OCI-LY7 (cell line): ENCODE results near the gene GNG13. TPM values are rescaled to one million over a fixed set of nuclear protein-coding genes. Genes with fewer than 3 reads are reported as not detected.
"Not testable (repeated sequence)": the region's sequence is repeated elsewhere in the genome, so short reads cannot be mapped to it uniquely, and the experiment has no call there.

Experiments
- BruUV-seq: library from RNA; stranded (reverse); fragments of 400-500 nt; replicated peaks from 2 replicates; lab custom pipeline; 2021; lab: Mats Ljungman, UMichigan
- CTCF ChIA-PET: fragments of 300-600 bp; sonication (Branson Sonifier 250); formaldehyde crosslinking; loops from one replicate; lab custom pipeline; 2022; ENCODE audit warnings: antibody characterized with exemption; ENCODE audit not compliant: unreplicated experiment; lab: Charles Lee
- POLR2A ChIA-PET: fragments of 300-600 bp; sonication (Branson Sonifier 250); formaldehyde crosslinking; loops from one replicate; lab custom pipeline; 2022; ENCODE audit warnings: antibody characterized with exemption; lab: Charles Lee
- DNase-seq: peaks from one replicate; pipeline ENCODE4 v3.0.0-alpha.2; 2015; ENCODE audit warnings: low spot score
- H2AFZ ChIP-seq: fragments of 200-600 bp; sonication (generic), shearing (Covaris generic); 2 replicates; pipeline ENCODE4 v1.6.1; 2014; ENCODE audit warnings: mild to moderate bottlenecking, antibody characterized with exemption, low read length, moderate library complexity
- H3K27ac ChIP-seq: fragments of 200-600 bp; sonication (generic); 2 replicates; pipeline ENCODE4 v1.5.1; 2014; ENCODE audit warnings: mixed run types, low read depth, mild to moderate bottlenecking, moderate library complexity, low read length, inconsistent platforms; ENCODE audit not compliant: poor library complexity, severe bottlenecking
- H3K36me3 ChIP-seq: fragments of 200-600 bp; sonication (generic); 2 replicates; pipeline ENCODE4 v1.6.1; 2014; ENCODE audit warnings: mild to moderate bottlenecking, antibody characterized with exemption, low read length, moderate library complexity, mixed read lengths; ENCODE audit not compliant: insufficient read depth
- H3K4me1 ChIP-seq: fragments of 200-600 bp; sonication (generic); 2 replicates; pipeline ENCODE4 v1.5.1; 2014; ENCODE audit warnings: mild to moderate bottlenecking, low read length; ENCODE audit not compliant: insufficient read depth, poor library complexity, severe bottlenecking
- H3K4me2 ChIP-seq: fragments of 200-600 bp; sonication (generic); 2 replicates; pipeline ENCODE4 v1.6.1; 2014; ENCODE audit warnings: mild to moderate bottlenecking, low read length
- H3K4me3 ChIP-seq: fragments of 200-600 bp; sonication (generic); 2 replicates; pipeline ENCODE4 v1.5.1; 2014; ENCODE audit warnings: mild to moderate bottlenecking, low read depth, low read length; ENCODE audit not compliant: poor library complexity, severe bottlenecking
- H3K79me2 ChIP-seq: fragments of 200-600 bp; sonication (generic); 2 replicates; pipeline ENCODE4 v1.6.1; 2016; ENCODE audit warnings: low read depth, mild to moderate bottlenecking, low read length, moderate library complexity, mixed read lengths; ENCODE audit not compliant: insufficient read depth
- H3K9me2 ChIP-seq: fragments of 200-600 bp; sonication (generic); 2 replicates; pipeline ENCODE4 v1.6.1; 2016; ENCODE audit warnings: mild to moderate bottlenecking, low read length, mixed read lengths; ENCODE audit not compliant: insufficient read depth
- H3K9me3 ChIP-seq: fragments of 200-600 bp; sonication (generic); 2 replicates; pipeline ENCODE4 v1.6.1; 2014; ENCODE audit warnings: mild to moderate bottlenecking, mixed run types, low read length, mixed read lengths
- H4K20me1 ChIP-seq: fragments of 200-600 bp; sonication (generic); 2 replicates; pipeline ENCODE4 v1.6.1; 2014; ENCODE audit warnings: mild to moderate bottlenecking, antibody characterized with exemption, low read length, moderate library complexity, mixed read lengths; ENCODE audit not compliant: insufficient read depth
- EZH2phosphoT487 ChIP-seq: fragments of 200-600 bp; sonication (generic); IDR thresholded peaks from 2 replicates; pipeline ENCODE4 v1.6.1; 2018; ENCODE audit warnings: low read depth, borderline replicate concordance, mild to moderate bottlenecking, mixed run types, antibody characterized with exemption, low read length, moderate library complexity, mixed read lengths
- intact Hi-C: fragments of 100-400 bp; cut with micrococcal nuclease; formaldehyde crosslinking; loops from one replicate; pipeline ENCODE4 v1.10.0; 2022; ENCODE audit not compliant: unreplicated experiment
- total RNA-seq, 2 experiments: library from RNA; depleted of rRNA in 1 of 2; stranded (reverse); fragments of >200 nt in 1 of 2; shearing (Covaris generic) in 1 of 2; gene quantifications; 2 replicates each; pipeline ENCODE4 v1.2.3, GENCODE V29; 2014 to 2022
- TF ChIP-seq, protein P1 (sequence below): fragments of 200-600 bp; sonication (generic); conservative IDR thresholded peaks from 2 replicates; pipeline ENCODE4 v1.5.1; 2014; ENCODE audit warnings: mild to moderate bottlenecking, antibody characterized with exemption, low read length, moderate library complexity, mixed read lengths

The GNG13 gene
- total RNA-seq, 2 experiments from 2014 or later, result not detected

DNA sequence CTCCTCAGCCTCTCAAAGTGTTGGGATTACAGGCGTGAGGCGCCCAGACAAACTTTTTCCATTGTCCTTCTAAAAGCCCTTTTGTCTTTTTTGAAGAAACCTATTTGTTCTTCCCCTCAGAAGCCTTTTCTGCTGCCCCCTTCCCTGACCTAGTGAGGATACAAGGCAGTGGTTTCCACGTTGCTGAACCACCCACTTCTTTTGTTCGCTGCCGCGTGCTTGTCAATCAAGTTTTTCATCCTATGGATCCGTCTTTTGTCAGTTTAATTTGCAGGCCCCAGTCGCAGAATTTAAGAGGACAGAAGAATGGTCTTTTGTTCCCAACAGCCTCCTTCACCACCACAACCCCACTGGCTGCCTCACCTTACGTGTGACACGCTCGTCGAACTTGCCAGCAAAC, 20.2 kb upstream of the GNG13 start:
- intact Hi-C loops, result no loop called here
- Histone ChIP-seq H3K36me3 (no peaks in the 10 kb centered on the region), H3K9me3 (no peaks in the 10 kb centered on the region), H3K4me1 (no peaks in the 10 kb centered on the region), H3K4me3 (no peak overlapping the region), H3K9me2 (no peaks in the 10 kb centered on the region), H3K27ac (no peak overlapping the region), H4K20me1 (no peaks in the 10 kb centered on the region), H3K4me2 (no peak overlapping the region), H3K79me2 (no peaks in the 10 kb centered on the region), H2AFZ (no peak overlapping the region)
- CTCF ChIA-PET, result no interaction called here
- POLR2A ChIA-PET, result no interaction called here
- BruUV-seq, result no TSS peak
- TF ChIP-seq, protein P1, sequence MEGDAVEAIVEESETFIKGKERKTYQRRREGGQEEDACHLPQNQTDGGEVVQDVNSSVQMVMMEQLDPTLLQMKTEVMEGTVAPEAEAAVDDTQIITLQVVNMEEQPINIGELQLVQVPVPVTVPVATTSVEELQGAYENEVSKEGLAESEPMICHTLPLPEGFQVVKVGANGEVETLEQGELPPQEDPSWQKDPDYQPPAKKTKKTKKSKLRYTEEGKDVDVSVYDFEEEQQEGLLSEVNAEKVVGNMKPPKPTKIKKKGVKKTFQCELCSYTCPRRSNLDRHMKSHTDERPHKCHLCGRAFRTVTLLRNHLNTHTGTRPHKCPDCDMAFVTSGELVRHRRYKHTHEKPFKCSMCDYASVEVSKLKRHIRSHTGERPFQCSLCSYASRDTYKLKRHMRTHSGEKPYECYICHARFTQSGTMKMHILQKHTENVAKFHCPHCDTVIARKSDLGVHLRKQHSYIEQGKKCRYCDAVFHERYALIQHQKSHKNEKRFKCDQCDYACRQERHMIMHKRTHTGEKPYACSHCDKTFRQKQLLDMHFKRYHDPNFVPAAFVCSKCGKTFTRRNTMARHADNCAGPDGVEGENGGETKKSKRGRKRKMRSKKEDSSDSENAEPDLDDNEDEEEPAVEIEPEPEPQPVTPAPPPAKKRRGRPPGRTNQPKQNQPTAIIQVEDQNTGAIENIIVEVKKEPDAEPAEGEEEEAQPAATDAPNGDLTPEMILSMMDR, result no peak
- TF ChIP-seq EZH2phosphoT487, result no peak
- DNase-seq, result no peak

DNA sequence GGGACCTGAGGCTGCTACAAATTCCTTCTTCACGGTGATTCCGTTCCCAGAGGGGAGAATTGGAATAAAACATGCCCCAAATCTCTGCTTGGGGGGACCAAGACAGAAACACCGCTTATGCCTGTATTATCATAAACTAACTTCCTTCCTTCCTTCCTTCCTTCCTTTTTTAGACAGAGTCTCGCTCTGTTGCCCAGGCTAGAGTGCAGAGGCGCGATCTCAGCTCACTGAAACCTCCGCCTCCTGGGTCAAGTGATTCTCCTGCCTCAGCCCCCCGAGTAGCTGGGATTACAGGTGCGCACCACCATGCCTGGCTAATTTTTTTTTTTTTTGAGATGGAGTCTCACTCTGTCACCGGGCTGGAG, 19.5 kb upstream of the GNG13 start:
- BruUV-seq, H2AFZ ChIP-seq, POLR2A ChIA-PET, H3K79me2 ChIP-seq, H4K20me1 ChIP-seq, H3K9me3 ChIP-seq, H3K27ac ChIP-seq, H3K4me2 ChIP-seq, H3K9me2 ChIP-seq, CTCF ChIA-PET, H3K36me3 ChIP-seq, H3K4me3 ChIP-seq, DNase-seq, intact Hi-C loops, H3K4me1 ChIP-seq: not testable (repeated sequence)

DNA sequence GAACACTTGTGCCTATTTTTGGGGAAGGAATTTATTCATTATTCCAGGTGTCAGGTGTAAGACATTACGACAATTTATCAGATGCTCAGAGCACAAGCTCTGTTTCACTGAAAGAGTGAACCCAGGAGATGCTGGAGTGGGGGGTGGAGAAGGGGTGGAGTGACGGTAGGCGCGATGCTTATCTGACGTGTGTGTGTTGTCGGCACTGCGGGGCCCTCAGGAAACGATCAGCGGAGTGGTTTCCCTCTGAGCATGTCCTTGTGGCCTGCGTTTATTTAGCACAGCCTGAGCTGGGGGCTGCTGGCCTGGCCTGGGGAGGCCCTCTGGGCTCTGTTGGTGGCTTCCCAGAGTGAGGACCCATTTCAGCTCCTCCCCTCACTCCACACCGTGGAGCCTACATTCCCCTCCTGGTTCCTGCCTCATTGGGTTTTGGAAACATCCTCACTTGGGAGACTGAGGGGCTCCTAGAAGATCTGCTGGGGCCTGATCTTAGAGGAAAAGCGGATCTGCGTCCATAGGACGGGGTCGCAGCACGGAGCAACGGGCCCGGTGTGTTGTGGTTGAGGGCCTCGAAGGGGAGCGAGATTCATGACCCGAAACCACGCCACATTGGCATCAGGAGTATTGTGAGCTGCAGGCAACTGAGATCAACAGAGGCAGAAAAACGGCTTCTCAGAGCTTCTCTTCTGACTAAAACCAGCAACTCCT, 19.0 kb upstream of the GNG13 start:
- no peak overlapping the region for H3K4me3 ChIP-seq
- H3K9me2 ChIP-seq, result no peaks in the 10 kb centered on the region
- H3K27ac ChIP-seq, result no peak overlapping the region
- H3K36me3 ChIP-seq, result no peaks in the 10 kb centered on the region
- H3K9me3 ChIP-seq, result no peaks in the 10 kb centered on the region
- BruUV-seq, result no TSS peak
- no peak overlapping the region for H2AFZ ChIP-seq
- intact Hi-C loops, result no loop called here
- TF ChIP-seq EZH2phosphoT487, result no peak
- TF ChIP-seq, protein P1, result no peak
- H3K4me2 ChIP-seq, result no peak overlapping the region
- no peaks in the 10 kb centered on the region for H4K20me1 ChIP-seq
- POLR2A ChIA-PET, result no interaction called here
- CTCF ChIA-PET, result no interaction called here
- H3K79me2 ChIP-seq, result no peaks in the 10 kb centered on the region
- DNase-seq, result no peak
- H3K4me1 ChIP-seq, result no peaks in the 10 kb centered on the region
